Measurements from ENCODE around the gene DCANP1. TPM values are rescaled to one million over a fixed set of nuclear protein-coding genes. Genes with fewer than 3 reads are reported as not detected.

Gene DCANP1
- total and polyA plus RNA-seq, 5 donors, result not detected

GRCh38 chr5:135429301-135430134, 17.6 kb downstream of the DCANP1 start:
- intact Hi-C loops (cut with DNase I), result no loop called here
- Histone ChIP-seq H3K4me3 (ENCODE audit: low read length) (no peak overlapping the region), H3K4me1 (ENCODE audit: control insufficient read depth, insufficient read depth, low read length) (peaks cover 5% of the 10 kb centered on the region), H3K27me3 (ENCODE audit: control insufficient read depth, insufficient read depth) (no peaks in the 10 kb centered on the region), H3K27ac (ENCODE audit: low read length) (no peak overlapping the region), H3K9me3 (ENCODE audit: control insufficient read depth, low read length) (no peaks in the 10 kb centered on the region)
- WGBS, result 38% methylated on average over 12 of the region's 12 CpGs
- DNase-seq (peak; percentile 79 to 95 (median 91)), ATAC-seq (peak; percentile 90 to 93)

DNA sequence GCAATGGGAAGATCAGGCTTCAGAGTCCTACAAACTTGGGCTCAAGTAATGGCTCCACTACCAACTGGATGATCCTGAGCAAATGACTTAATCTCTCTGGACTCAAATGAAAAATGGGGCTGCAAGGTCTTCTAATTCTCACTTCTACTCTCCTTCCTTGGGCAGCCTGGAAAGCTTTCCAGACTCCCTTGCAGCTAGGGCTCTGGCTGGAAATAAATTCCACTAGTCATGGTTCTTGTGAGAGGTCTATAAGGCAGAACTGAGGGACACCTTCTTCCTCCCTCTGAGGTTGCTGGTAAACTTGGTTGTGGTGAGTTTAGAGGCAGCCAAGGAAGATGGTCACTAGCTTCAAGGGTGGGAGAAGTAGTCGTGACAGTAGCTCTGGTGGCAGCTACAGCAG, 18.6 kb downstream of the DCANP1 start:
- no peak for DNase-seq

DNA sequence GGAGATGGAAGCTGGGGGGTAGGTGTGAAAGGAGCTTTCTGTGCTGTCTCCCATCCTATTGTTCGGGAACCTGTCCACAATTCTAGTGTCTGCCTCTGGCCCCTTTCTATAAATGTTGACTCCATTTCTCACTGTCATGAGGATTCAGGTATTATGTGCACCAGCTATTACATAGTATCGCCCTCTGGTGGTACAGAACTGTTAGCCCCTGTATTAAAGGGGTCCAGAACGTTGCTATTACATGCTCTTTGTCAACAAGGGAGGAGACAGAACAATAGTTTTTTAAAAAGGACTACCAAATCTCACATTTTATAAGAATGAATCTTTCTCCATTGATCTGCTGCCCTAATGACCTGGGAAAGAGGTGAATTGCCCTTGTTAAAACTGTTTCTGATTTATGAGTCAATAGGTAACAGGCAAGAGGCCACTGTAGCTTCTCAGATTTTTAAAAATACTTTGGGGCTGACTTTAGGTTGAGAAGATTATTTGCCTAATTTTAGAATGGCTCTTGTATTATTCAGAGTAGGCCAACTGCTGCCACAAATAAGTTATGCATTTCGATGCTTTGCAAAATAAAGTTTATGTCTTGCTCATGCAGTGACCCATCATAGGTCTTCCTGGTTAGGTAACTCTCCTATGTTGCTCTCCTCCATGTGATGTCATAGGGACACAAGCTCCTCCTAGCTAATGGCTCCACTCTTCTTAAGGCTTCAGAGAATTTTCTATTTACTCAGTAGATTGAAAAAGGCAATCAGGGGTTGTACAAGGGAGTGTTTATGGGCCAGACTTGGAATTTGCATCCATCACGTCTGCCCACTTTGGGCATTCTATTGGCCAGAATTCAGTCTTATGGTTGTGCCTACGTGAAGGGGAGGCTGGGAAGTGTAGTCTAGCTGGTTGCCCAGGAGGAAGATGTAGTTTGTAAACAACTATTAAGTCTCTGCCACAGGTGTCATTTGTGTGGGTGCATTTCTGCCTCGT, 20.8 kb downstream of the DCANP1 start:
- peak; percentile 40 to 49 for ATAC-seq
- H3K27ac ChIP-seq (ENCODE audit: low read length), result no peak overlapping the region
- H3K4me3 ChIP-seq (ENCODE audit: low read length), result no peak overlapping the region
- 56% methylated on average over 7 of the region's 7 CpGs for WGBS
- peaks cover 3% of the 10 kb centered on the region for H3K4me1 ChIP-seq (ENCODE audit: control insufficient read depth, insufficient read depth, low read length)
- H3K27me3 ChIP-seq (ENCODE audit: control insufficient read depth, insufficient read depth), result no peaks in the 10 kb centered on the region
- DNase-seq, result no peak
- intact Hi-C loops (cut with DNase I), result no loop called here
- H3K9me3 ChIP-seq (ENCODE audit: control insufficient read depth, low read length), result no peaks in the 10 kb centered on the region

More for the DNA sequence above, 18.6 kb downstream of the DCANP1 start:
- no peaks in the 10 kb centered on the region for H3K27me3 ChIP-seq (ENCODE audit: control insufficient read depth, insufficient read depth)
- H3K27ac ChIP-seq (ENCODE audit: low read length), result no peak overlapping the region
- no peaks in the 10 kb centered on the region for H3K9me3 ChIP-seq (ENCODE audit: control insufficient read depth, low read length)
- 83% methylated on average over 1 of the region's 1 CpG for WGBS
- intact Hi-C loops (cut with DNase I), result no loop called here
- H3K4me3 ChIP-seq (ENCODE audit: low read length), result no peak overlapping the region
- ATAC-seq, result no peak
- peaks cover under 1% of the 10 kb centered on the region for H3K4me1 ChIP-seq (ENCODE audit: control insufficient read depth, insufficient read depth, low read length)

- intact Hi-C loops (cut with DNase I), result no loop called here
- WGBS, result 39% methylated on average over 2 of the region's 2 CpGs
- no peaks in the 10 kb centered on the region for H3K9me3 ChIP-seq (ENCODE audit: control insufficient read depth, low read length)
- no peak overlapping the region for H3K4me3 ChIP-seq (ENCODE audit: low read length)
- H3K4me1 ChIP-seq (ENCODE audit: control insufficient read depth, insufficient read depth, low read length), result peaks cover 3% of the 10 kb centered on the region
- no peaks in the 10 kb centered on the region for H3K27me3 ChIP-seq (ENCODE audit: control insufficient read depth, insufficient read depth)
- DNase-seq (no peak), ATAC-seq (no peak)
- H3K27ac ChIP-seq (ENCODE audit: low read length), result no peak overlapping the region
Observed at GRCh38 chr5:135425641-135426040, 21.5 kb downstream of the DCANP1 start.

DNA sequence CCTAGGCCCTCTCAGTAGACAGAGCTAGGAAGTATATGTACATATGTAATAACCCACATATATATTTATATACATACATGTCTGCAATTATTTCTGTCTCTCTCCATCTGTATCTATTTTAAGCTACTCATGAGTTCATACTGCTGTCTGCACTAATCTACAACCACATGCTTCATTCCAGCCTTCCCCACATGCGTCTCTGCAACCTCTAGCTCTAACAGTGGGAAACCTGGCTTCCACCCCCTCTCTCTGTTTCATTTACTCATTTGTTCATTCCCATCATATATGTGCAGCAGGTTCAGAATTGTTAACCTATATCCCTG, 23.3 kb downstream of the DCANP1 start:
- no peak overlapping the region for H3K27ac ChIP-seq (ENCODE audit: low read length)
- WGBS, result 57% methylated on average over 1 of the region's 1 CpG
- intact Hi-C loops (cut with DNase I), result no loop called here
- H3K4me3 ChIP-seq (ENCODE audit: low read length), result no peak overlapping the region
- DNase-seq, result no peak
- H3K4me1 ChIP-seq (ENCODE audit: control insufficient read depth, insufficient read depth, low read length), result peaks cover 3% of the 10 kb centered on the region
- ATAC-seq, result no peak
- no peaks in the 10 kb centered on the region for H3K27me3 ChIP-seq (ENCODE audit: control insufficient read depth, insufficient read depth)
- no peaks in the 10 kb centered on the region for H3K9me3 ChIP-seq (ENCODE audit: control insufficient read depth, low read length)

- DNase-seq (no peak), ATAC-seq (no peak)
- Histone ChIP-seq H3K4me3 (ENCODE audit: low read length) (no peak overlapping the region), H3K27me3 (ENCODE audit: control insufficient read depth, insufficient read depth) (no peaks in the 10 kb centered on the region), H3K9me3 (ENCODE audit: control insufficient read depth, low read length) (no peaks in the 10 kb centered on the region), H3K4me1 (ENCODE audit: control insufficient read depth, insufficient read depth, low read length) (peaks cover 3% of the 10 kb centered on the region), H3K27ac (ENCODE audit: low read length) (no peak overlapping the region)
- WGBS, result 53% methylated on average over 7 of the region's 7 CpGs
- intact Hi-C loops (cut with DNase I), result no loop called here
Observed at GRCh38 chr5:135423146-135423845, 23.9 kb downstream of the DCANP1 start.

GRCh38 chr5:135422419-135422818, 24.7 kb downstream of the DCANP1 start:
- Histone ChIP-seq H3K27ac (ENCODE audit: low read length) (no peak overlapping the region), H3K4me1 (ENCODE audit: control insufficient read depth, insufficient read depth, low read length) (peaks cover 3% of the 10 kb centered on the region), H3K4me3 (ENCODE audit: low read length) (no peak overlapping the region), H3K27me3 (ENCODE audit: control insufficient read depth, insufficient read depth) (no peaks in the 10 kb centered on the region), H3K9me3 (ENCODE audit: control insufficient read depth, low read length) (no peaks in the 10 kb centered on the region)
- intact Hi-C loops (cut with DNase I), result no loop called here
- DNase-seq (no peak), ATAC-seq (no peak)

DNA sequence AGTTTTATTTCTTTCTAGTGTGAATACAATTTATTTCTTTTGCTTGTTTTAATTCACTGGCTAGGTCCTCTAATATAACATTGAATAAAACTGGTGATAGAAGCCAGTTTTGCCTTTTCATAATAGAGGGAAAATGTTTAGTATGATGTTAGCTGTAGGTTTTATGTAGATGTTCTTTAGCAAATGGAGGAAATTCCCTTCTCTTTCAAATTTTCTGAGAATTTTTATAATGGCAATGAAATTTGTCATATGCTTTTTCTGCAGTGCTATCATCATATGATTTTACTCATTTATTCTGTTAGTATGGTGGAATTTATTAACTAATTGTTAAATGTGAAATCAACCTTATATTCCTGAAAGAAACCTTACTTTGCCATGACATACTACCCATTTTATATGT, 30.1 kb downstream of the DCANP1 start:
- ATAC-seq (no peak), DNase-seq (no peak)
- intact Hi-C loops (cut with DNase I), result no loop called here
- Histone ChIP-seq H3K27ac (ENCODE audit: low read length) (no peak overlapping the region), H3K4me3 (ENCODE audit: low read length) (no peak overlapping the region), H3K4me1 (ENCODE audit: control insufficient read depth, insufficient read depth, low read length) (no peaks in the 10 kb centered on the region), H3K27me3 (ENCODE audit: control insufficient read depth, insufficient read depth) (no peaks in the 10 kb centered on the region), H3K9me3 (ENCODE audit: control insufficient read depth, low read length) (no peaks in the 10 kb centered on the region)

DNA sequence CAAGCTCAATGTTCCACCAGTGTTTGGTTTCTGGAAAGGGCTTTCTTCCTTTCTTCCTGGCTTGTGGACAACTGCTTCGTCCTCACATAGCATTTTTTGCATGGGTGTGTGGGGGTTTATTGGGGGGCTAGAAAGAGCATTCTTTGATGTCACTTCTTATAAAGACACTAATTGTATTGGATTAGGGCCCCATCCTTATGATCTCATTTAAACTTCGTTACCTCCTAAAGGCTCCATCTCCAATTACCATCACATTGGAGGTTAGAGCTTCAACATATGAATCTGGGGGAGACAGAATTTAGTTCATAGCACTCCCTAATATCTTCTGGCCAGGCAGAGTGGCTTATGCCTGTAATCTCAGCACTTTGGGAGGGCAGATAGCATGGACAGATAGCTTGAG, 42.1 kb downstream of the DCANP1 start:
- 82% methylated on average over 2 of the region's 2 CpGs for WGBS
- Histone ChIP-seq H3K4me3 (ENCODE audit: low read length) (no peak overlapping the region), H3K27me3 (ENCODE audit: control insufficient read depth, insufficient read depth) (no peaks in the 10 kb centered on the region), H3K27ac (ENCODE audit: low read length) (no peak overlapping the region), H3K9me3 (ENCODE audit: control insufficient read depth, low read length) (no peaks in the 10 kb centered on the region), H3K4me1 (ENCODE audit: control insufficient read depth, insufficient read depth, low read length) (no peaks in the 10 kb centered on the region)
- intact Hi-C loops (cut with DNase I), result no loop called here
- DNase-seq, result no peak
- no peak for ATAC-seq

DNA sequence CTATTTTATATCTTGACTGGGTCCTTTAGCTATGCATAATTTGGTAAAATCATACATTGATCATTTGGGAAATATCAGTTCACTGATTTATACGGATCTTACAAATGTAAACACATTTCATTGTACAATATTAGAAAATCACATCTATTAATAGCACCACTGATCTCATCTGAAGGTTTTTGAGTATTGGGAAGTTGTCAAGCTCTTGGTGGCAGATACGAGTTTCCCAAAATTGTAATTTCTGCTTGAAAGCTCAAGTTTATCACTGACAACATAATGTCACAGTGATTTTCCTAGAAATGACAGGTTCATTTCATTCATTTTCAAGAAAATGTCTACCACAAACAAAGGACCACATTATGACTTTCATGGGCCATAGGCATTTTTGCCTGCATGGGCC, 45.1 kb downstream of the DCANP1 start:
- no peak overlapping the region for H3K4me3 ChIP-seq (ENCODE audit: low read length)
- H3K4me1 ChIP-seq (ENCODE audit: control insufficient read depth, insufficient read depth, low read length), result peaks cover 5% of the 10 kb centered on the region
- WGBS, result 75% methylated on average over 2 of the region's 2 CpGs
- no peaks in the 10 kb centered on the region for H3K27me3 ChIP-seq (ENCODE audit: control insufficient read depth, insufficient read depth)
- H3K9me3 ChIP-seq (ENCODE audit: control insufficient read depth, low read length), result no peaks in the 10 kb centered on the region
- H3K27ac ChIP-seq (ENCODE audit: low read length), result no peak overlapping the region
- ATAC-seq, result no peak
- no peak for DNase-seq
- intact Hi-C loops (cut with DNase I), result no loop called here

- intact Hi-C loops (cut with DNase I), result no loop called here
- Histone ChIP-seq H3K4me3 (ENCODE audit: low read length) (no peak overlapping the region), H3K4me1 (ENCODE audit: control insufficient read depth, insufficient read depth, low read length) (peaks cover 12% of the 10 kb centered on the region), H3K9me3 (ENCODE audit: control insufficient read depth, low read length) (no peaks in the 10 kb centered on the region), H3K27ac (ENCODE audit: low read length) (no peak overlapping the region), H3K27me3 (ENCODE audit: control insufficient read depth, insufficient read depth) (no peaks in the 10 kb centered on the region)
- ATAC-seq (no peak), DNase-seq (no peak)
- WGBS, result 60% methylated on average over 5 of the region's 5 CpGs
Observed at GRCh38 chr5:135400866-135401265, 46.3 kb downstream of the DCANP1 start.

Data from right cardiac atrium (tissue), 5 donors.